Measurements from ENCODE around the gene ENTPD2. TPM values are rescaled to one million over a fixed set of nuclear protein-coding genes. Genes with fewer than 3 reads are reported as not detected.

ENTPD2 gene
- total RNA-seq, 1 experiment from 2014 or later, result 9.0 TPM

GRCh38 chr9:137017791-137018497 lies 35.9 kb downstream of the ENTPD2 start:
- no peaks in the 10 kb centered on the region for H3K79me2 ChIP-seq (ENCODE audit: low read depth)
- no peak for DNase-seq
- ChIA-PET CTCF (no interaction called here), POLR2A (ENCODE audit: unreplicated experiment) (no interaction called here)
- H3K4me3 ChIP-seq, result no peak overlapping the region
- H3K9me2 ChIP-seq (ENCODE audit: insufficient read depth), result no peaks in the 10 kb centered on the region
- no peaks in the 10 kb centered on the region; the same call in 1 of the 2 replicates for H4K20me1 ChIP-seq (ENCODE audit: insufficient read depth)
- H3K4me2 ChIP-seq, result no peak overlapping the region
- H3K27me3 ChIP-seq (ENCODE audit: insufficient read depth, low read depth), result no peaks in the 10 kb centered on the region
- H2AFZ ChIP-seq, result no peak overlapping the region
- H3K27ac ChIP-seq, result no peak overlapping the region
- BruUV-seq (replicated peaks), result no TSS peak
- intact Hi-C loops (cut with micrococcal nuclease; ENCODE audit: unreplicated experiment), result no loop called here
- TF ChIP-seq, protein P1, sequence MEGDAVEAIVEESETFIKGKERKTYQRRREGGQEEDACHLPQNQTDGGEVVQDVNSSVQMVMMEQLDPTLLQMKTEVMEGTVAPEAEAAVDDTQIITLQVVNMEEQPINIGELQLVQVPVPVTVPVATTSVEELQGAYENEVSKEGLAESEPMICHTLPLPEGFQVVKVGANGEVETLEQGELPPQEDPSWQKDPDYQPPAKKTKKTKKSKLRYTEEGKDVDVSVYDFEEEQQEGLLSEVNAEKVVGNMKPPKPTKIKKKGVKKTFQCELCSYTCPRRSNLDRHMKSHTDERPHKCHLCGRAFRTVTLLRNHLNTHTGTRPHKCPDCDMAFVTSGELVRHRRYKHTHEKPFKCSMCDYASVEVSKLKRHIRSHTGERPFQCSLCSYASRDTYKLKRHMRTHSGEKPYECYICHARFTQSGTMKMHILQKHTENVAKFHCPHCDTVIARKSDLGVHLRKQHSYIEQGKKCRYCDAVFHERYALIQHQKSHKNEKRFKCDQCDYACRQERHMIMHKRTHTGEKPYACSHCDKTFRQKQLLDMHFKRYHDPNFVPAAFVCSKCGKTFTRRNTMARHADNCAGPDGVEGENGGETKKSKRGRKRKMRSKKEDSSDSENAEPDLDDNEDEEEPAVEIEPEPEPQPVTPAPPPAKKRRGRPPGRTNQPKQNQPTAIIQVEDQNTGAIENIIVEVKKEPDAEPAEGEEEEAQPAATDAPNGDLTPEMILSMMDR (conservative IDR thresholded peaks at IDR 0.05), result no peak
- no peak for TF ChIP-seq EZH2 (IDR thresholded peaks at IDR 0.05; ENCODE audit: low read depth)
- no peaks in the 10 kb centered on the region for H3K9me3 ChIP-seq (ENCODE audit: insufficient read depth, low read depth)
- no peaks in the 10 kb centered on the region for H3K4me1 ChIP-seq (replicated peaks; ENCODE audit: insufficient read depth)
- peaks cover 7% of the 10 kb centered on the region; the same call in 1 of the 2 replicates for H3F3A ChIP-seq (ENCODE audit: insufficient read depth, low read depth)
- no peaks in the 10 kb centered on the region for H3K36me3 ChIP-seq (ENCODE audit: low read depth)

- POLR2A ChIA-PET (ENCODE audit: unreplicated experiment), result no interaction called here
- CTCF ChIA-PET, result no interaction called here
Measured at GRCh38 chr9:137017071-137017470, 36.8 kb downstream of the ENTPD2 start.

DNA sequence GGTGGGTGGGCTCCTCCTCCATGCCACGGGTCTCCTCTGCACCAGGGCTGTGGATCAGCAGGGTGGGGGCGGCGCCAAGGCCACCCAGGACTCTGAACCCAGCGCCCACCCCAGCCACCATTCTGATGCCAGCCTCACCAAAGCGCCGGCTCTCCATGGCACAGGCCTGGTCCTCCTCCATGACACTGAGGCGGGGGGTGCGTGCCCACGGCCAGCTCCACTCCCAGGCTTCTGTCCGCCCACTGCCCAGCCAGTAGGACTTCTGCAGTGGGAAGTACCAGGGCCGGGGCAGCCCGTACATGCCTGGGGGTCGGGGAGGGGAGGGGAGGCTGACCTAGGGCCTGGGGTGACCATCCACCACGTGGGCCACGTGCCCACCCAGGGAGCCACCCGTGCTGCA lies 37.4 kb downstream of the ENTPD2 start:
- CTCF ChIA-PET, result no interaction called here

More at GRCh38 chr9:137017071-137017470, 36.8 kb downstream of the ENTPD2 start:
- no peaks in the 10 kb centered on the region for H3K36me3 ChIP-seq (ENCODE audit: low read depth)
- H3K4me2 ChIP-seq, result no peak overlapping the region
- H3K9me2 ChIP-seq (ENCODE audit: insufficient read depth), result no peaks in the 10 kb centered on the region
- no peaks in the 10 kb centered on the region; the same call in 1 of the 2 replicates for H4K20me1 ChIP-seq (ENCODE audit: insufficient read depth)
- peaks cover 7% of the 10 kb centered on the region; the same call in 1 of the 2 replicates for H3F3A ChIP-seq (ENCODE audit: insufficient read depth, low read depth)
- no peak overlapping the region for H3K27ac ChIP-seq
- DNase-seq, result no peak
- H2AFZ ChIP-seq, result no peak overlapping the region
- BruUV-seq (replicated peaks), result no TSS peak
- H3K4me3 ChIP-seq, result no peak overlapping the region
- TF ChIP-seq, protein P1 (conservative IDR thresholded peaks at IDR 0.05), result no peak
- TF ChIP-seq EZH2 (IDR thresholded peaks at IDR 0.05; ENCODE audit: low read depth), result no peak
- H3K79me2 ChIP-seq (ENCODE audit: low read depth), result no peaks in the 10 kb centered on the region
- intact Hi-C loops (cut with micrococcal nuclease; ENCODE audit: unreplicated experiment), result no loop called here
- H3K27me3 ChIP-seq (ENCODE audit: insufficient read depth, low read depth), result no peaks in the 10 kb centered on the region
- H3K4me1 ChIP-seq (replicated peaks; ENCODE audit: insufficient read depth), result no peaks in the 10 kb centered on the region
- no peaks in the 10 kb centered on the region for H3K9me3 ChIP-seq (ENCODE audit: insufficient read depth, low read depth)

More for the DNA sequence above, 37.4 kb downstream of the ENTPD2 start:
- Histone ChIP-seq H3K9me3 (ENCODE audit: insufficient read depth, low read depth) (no peaks in the 10 kb centered on the region), H3K4me1 (replicated peaks; ENCODE audit: insufficient read depth) (no peaks in the 10 kb centered on the region), H2AFZ (no peak overlapping the region), H3K27me3 (ENCODE audit: insufficient read depth, low read depth) (no peaks in the 10 kb centered on the region), H3F3A (ENCODE audit: insufficient read depth, low read depth) (peaks cover 4% of the 10 kb centered on the region; the same call in 1 of the 2 replicates), H3K4me2 (no peak overlapping the region), H3K27ac (no peak overlapping the region), H3K9me2 (ENCODE audit: insufficient read depth) (no peaks in the 10 kb centered on the region), H3K36me3 (ENCODE audit: low read depth) (no peaks in the 10 kb centered on the region), H4K20me1 (ENCODE audit: insufficient read depth) (no peaks in the 10 kb centered on the region; the same call in 1 of the 2 replicates), H3K4me3 (no peak overlapping the region), H3K79me2 (ENCODE audit: low read depth) (no peaks in the 10 kb centered on the region)
- no TSS peak for BruUV-seq (replicated peaks)
- DNase-seq, result no peak
- POLR2A ChIA-PET (ENCODE audit: unreplicated experiment), result no interaction called here
- intact Hi-C loops (cut with micrococcal nuclease; ENCODE audit: unreplicated experiment), result no loop called here
- TF ChIP-seq EZH2 (IDR thresholded peaks at IDR 0.05; ENCODE audit: low read depth), result no peak
- TF ChIP-seq, protein P1 (conservative IDR thresholded peaks at IDR 0.05), result no peak

Measured in PC-9 (cell line).